IMR-90 (cell line): ENCODE data around the gene LUZP1. TPM values are rescaled to one million over a fixed set of nuclear protein-coding genes. Genes with fewer than 3 reads are reported as not detected.

Experiments used
- ATAC-seq: fragments of 200-7000 bp; cut with Tn5 transposase; 2 replicates; pipeline ENCODE4 v1.9.1; 2020; ENCODE audit warnings: low read depth, mild to moderate bottlenecking, moderate library complexity
- BruUV-seq: library from RNA; stranded (reverse); fragments of 400-500 nt; replicated peaks from 2 replicates; lab custom pipeline; 2021; lab: Mats Ljungman, UMichigan
- CTCF ChIA-PET: fragments of 300-600 bp; formaldehyde crosslinking; extraction: SDS; loops from one replicate; lab custom pipeline; 2021; ENCODE audit warnings: antibody characterized with exemption; lab: Yijun Ruan, JAX
- POLR2A ChIA-PET: fragments of 300-600 bp; sonication (Branson Sonifier 250); formaldehyde crosslinking; loops from one replicate; lab custom pipeline; 2022; ENCODE audit warnings: antibody characterized with exemption; ENCODE audit not compliant: unreplicated experiment; lab: Charles Lee
- DNase-seq: peaks from one replicate; pipeline ENCODE4 v3.0.0; 2013
- H2AFZ ChIP-seq: replicated peaks from 2 replicates; pipeline ENCODE3; 2013; ENCODE audit warnings: low read length, mild to moderate bottlenecking; ENCODE audit not compliant: poor library complexity
- H2AK5ac ChIP-seq: 2 replicates; pipeline ENCODE4 v1.6.1; 2013; ENCODE audit warnings: low read depth, low read length, inconsistent platforms
- H2AK9ac ChIP-seq: replicated peaks from 2 replicates; pipeline ENCODE3; 2013; ENCODE audit warnings: mild to moderate bottlenecking, low read depth, low read length, moderate library complexity; ENCODE audit not compliant: poor library complexity
- H2BK120ac ChIP-seq: 2 replicates; pipeline ENCODE4 v1.6.1; 2013; ENCODE audit warnings: low read depth, low read length, inconsistent platforms
- H2BK15ac ChIP-seq: 3 replicates; pipeline ENCODE4 v1.6.1; 2013; ENCODE audit warnings: low read depth, low read length, inconsistent platforms
- H2BK20ac ChIP-seq: 2 replicates; pipeline ENCODE4 v1.6.1; 2013; ENCODE audit warnings: low read depth, mild to moderate bottlenecking, inconsistent platforms, low read length, moderate library complexity
- H2BK5ac ChIP-seq: 2 replicates; pipeline ENCODE4 v1.6.1; 2013; ENCODE audit warnings: mild to moderate bottlenecking, low read depth, low read length, inconsistent platforms; ENCODE audit not compliant: poor library complexity, severe bottlenecking
- H3K14ac ChIP-seq: replicated peaks from 2 replicates; pipeline ENCODE4 v1.6.1; 2013; ENCODE audit warnings: low read depth, low read length, inconsistent platforms
- H3K18ac ChIP-seq: 2 replicates; pipeline ENCODE4 v1.6.1; 2013; ENCODE audit warnings: low read depth, low read length, control low read depth
- H3K23ac ChIP-seq: 2 replicates; pipeline ENCODE4 v1.6.1; 2013; ENCODE audit warnings: low read depth, low read length, inconsistent platforms
- H3K27ac ChIP-seq: 2 replicates; pipeline ENCODE4 v1.5.1; 2013; ENCODE audit warnings: mild to moderate bottlenecking, control low read depth, low read length; ENCODE audit not compliant: insufficient read depth
- H3K27me3 ChIP-seq: 2 replicates; pipeline ENCODE4 v1.6.1; 2013; ENCODE audit warnings: low read length; ENCODE audit not compliant: control insufficient read depth, insufficient read depth
- H3K36me3 ChIP-seq: 2 replicates; pipeline ENCODE4 v1.6.1; 2013; ENCODE audit warnings: low read length, mixed read lengths; ENCODE audit not compliant: control insufficient read depth, insufficient read depth
- H3K4ac ChIP-seq: 2 replicates; pipeline ENCODE4 v1.6.1; 2013; ENCODE audit warnings: low read depth, low read length, inconsistent platforms
- H3K4me1 ChIP-seq: 2 replicates; pipeline ENCODE4 v1.6.1; 2013; ENCODE audit warnings: low read length, mixed read lengths; ENCODE audit not compliant: control insufficient read depth, insufficient read depth
- H3K4me2 ChIP-seq: 2 replicates; pipeline ENCODE4 v1.6.1; 2013; ENCODE audit warnings: low read depth, mild to moderate bottlenecking, control low read depth, low read length, moderate library complexity
- H3K4me3 ChIP-seq: 2 replicates; pipeline ENCODE4 v1.5.1; 2013; ENCODE audit warnings: low read depth, mild to moderate bottlenecking, control low read depth, low read length, moderate library complexity; ENCODE audit not compliant: insufficient read depth
- H3K56ac ChIP-seq: 2 replicates; pipeline ENCODE4 v1.6.1; 2013; ENCODE audit warnings: low read length, inconsistent platforms; ENCODE audit not compliant: insufficient read depth; ENCODE audit errors: extremely low read depth
- H3K79me1 ChIP-seq, 2 experiments: 2 replicates each; pipeline ENCODE4 v1.6.1; 2013; ENCODE audit warnings: low read length in 2 of 2, inconsistent platforms in 1 of 2, low read depth in 1 of 2
- H3K9ac ChIP-seq: 2 replicates; pipeline ENCODE4 v1.6.1; 2013; ENCODE audit warnings: low read depth, low read length, control low read depth
- H3K9me1 ChIP-seq: 2 replicates; pipeline ENCODE4 v1.6.1; 2013; ENCODE audit warnings: low read length, inconsistent platforms; ENCODE audit not compliant: insufficient read depth
- H3K9me3 ChIP-seq: 2 replicates; pipeline ENCODE4 v1.6.1; 2013; ENCODE audit warnings: low read length; ENCODE audit not compliant: control insufficient read depth, insufficient read depth
- H4K20me1 ChIP-seq: 2 replicates; pipeline ENCODE4 v1.6.1; 2013; ENCODE audit warnings: low read length, inconsistent platforms; ENCODE audit not compliant: insufficient read depth
- H4K5ac ChIP-seq: 2 replicates; pipeline ENCODE4 v1.6.1; 2013; ENCODE audit warnings: mild to moderate bottlenecking, low read depth, low read length, control low read depth
- H4K8ac ChIP-seq, 2 experiments: 2 replicates each; pipeline ENCODE4 v1.6.1; 2013; ENCODE audit warnings: low read depth in 2 of 2, low read length in 2 of 2, control low read depth in 1 of 2, inconsistent platforms in 1 of 2
- H4K91ac ChIP-seq: 2 replicates; pipeline ENCODE4 v1.6.1; 2013; ENCODE audit warnings: low read depth, low read length, inconsistent platforms; ENCODE audit not compliant: insufficient read depth
- BHLHE40 ChIP-seq: fragments of 150-350 bp; IDR thresholded peaks from 2 replicates; pipeline ENCODE4 v1.6.1; 2016; ENCODE audit warnings: mild to moderate bottlenecking, low read depth, low read length
- CEBPB ChIP-seq: IDR thresholded peaks from 2 replicates; pipeline ENCODE4 v1.6.1; 2012; ENCODE audit warnings: low read depth, low read length, improper control_type of control experiment
- CHD1 ChIP-seq: IDR thresholded peaks from 2 replicates; pipeline ENCODE4 v1.6.1; 2012; ENCODE audit warnings: low read depth, low read length, improper control_type of control experiment
- CTCF ChIP-seq: conservative IDR thresholded peaks from 2 replicates; pipeline ENCODE4 v1.5.1; 2012; ENCODE audit warnings: mild to moderate bottlenecking, low read depth, low read length, improper control_type of control experiment
- ELK1 ChIP-seq: fragments of 150-350 bp; IDR thresholded peaks from 2 replicates; pipeline ENCODE4 v1.6.1; 2016; ENCODE audit warnings: low read depth, mild to moderate bottlenecking, low read length, moderate library complexity, borderline replicate concordance
- FOS ChIP-seq: fragments of 150-350 bp; IDR thresholded peaks from 2 replicates; pipeline ENCODE4 v1.6.1; 2016; ENCODE audit warnings: low read depth, low read length
- MAFK ChIP-seq: IDR thresholded peaks from 2 replicates; pipeline ENCODE4 v1.6.1; 2012; ENCODE audit warnings: low read depth, low read length, improper control_type of control experiment
- MAZ ChIP-seq: IDR thresholded peaks from 2 replicates; pipeline ENCODE4 v1.6.1; 2012; ENCODE audit warnings: low read depth, mild to moderate bottlenecking, low read length, improper control_type of control experiment, moderate library complexity, borderline replicate concordance
- MXI1 ChIP-seq: IDR thresholded peaks from 2 replicates; pipeline ENCODE4 v1.6.1; 2012; ENCODE audit warnings: low read depth, mild to moderate bottlenecking, low read length, moderate library complexity, borderline replicate concordance
- NFE2L2 ChIP-seq: fragments of 150-350 bp; IDR thresholded peaks from 2 replicates; pipeline ENCODE4 v1.6.1; 2016; ENCODE audit warnings: low read depth, mild to moderate bottlenecking, low read length
- POLR2A ChIP-seq: IDR thresholded peaks from 2 replicates; pipeline ENCODE4 v1.6.1; 2012; ENCODE audit warnings: mild to moderate bottlenecking, low read depth, low read length
- RAD21 ChIP-seq: IDR thresholded peaks from 2 replicates; pipeline ENCODE4 v1.6.1; 2012; ENCODE audit warnings: low read length, improper control_type of control experiment
- RCOR1 ChIP-seq: IDR thresholded peaks from 2 replicates; pipeline ENCODE4 v1.6.1; 2012; ENCODE audit warnings: mild to moderate bottlenecking, low read length, improper control_type of control experiment; ENCODE audit not compliant: insufficient replicate concordance
- RFX5 ChIP-seq: IDR thresholded peaks from 2 replicates; pipeline ENCODE4 v1.8.0; 2012; ENCODE audit warnings: low read depth, mild to moderate bottlenecking, low read length, moderate library complexity
- SMC3 ChIP-seq: fragments of 150-350 bp; IDR thresholded peaks from 2 replicates; pipeline ENCODE4 v1.6.1; 2016; ENCODE audit warnings: low read depth, mild to moderate bottlenecking, antibody characterized with exemption, low read length, moderate library complexity
- USF2 ChIP-seq: fragments of 150-350 bp; IDR thresholded peaks from 2 replicates; pipeline ENCODE4 v1.6.1; 2017; ENCODE audit warnings: mild to moderate bottlenecking, antibody characterized with exemption, low read length, low read depth
- WGBS, 2 experiments: methylation state at CpG; one replicate each; pipeline versions ENCODE4 v1.1.5 to v1.1.7; 2013; ENCODE audit warnings: missing lambda C conversion rate in 2 of 2; ENCODE audit not compliant: insufficient read length in 1 of 2; ENCODE audit errors: extremely low coverage in 2 of 2; 5-methylcytosine and 5-hydroxymethylcytosine counted together
- dilution Hi-C: fragments of 300-500 bp; cut with HindIII; formaldehyde crosslinking; loops from one replicate; pipeline ENCODE4 v1.14.3; 2018; ENCODE audit warnings: low sequenced_read_pairs; ENCODE audit not compliant: unreplicated experiment
- in situ Hi-C: fragments of 300-500 bp; cut with MboI; formaldehyde crosslinking; loops from 3 replicates; pipeline ENCODE4 v1.14.3; 2019; ENCODE audit warnings: low sequenced_read_pairs, inconsistent platforms, mixed read lengths
- intact Hi-C: fragments of 100-400 bp; cut with micrococcal nuclease; formaldehyde crosslinking; loops from 2 replicates; pipeline ENCODE4 v1.10.0; 2022
- polyA plus RNA-seq, 3 experiments: library from polyadenylated mRNA; depleted of rRNA; stranded (reverse); fragments of >200 nt; gene quantifications; 2 replicates each; pipeline ENCODE4 v1.2.3, GENCODE V29; 2012; ENCODE audit warnings: low replicate concordance in 1 of 3
- total RNA-seq: library from RNA; depleted of rRNA; stranded (reverse); fragments of >200 nt; gene quantifications from 2 replicates; pipeline ENCODE4 v1.2.3, GENCODE V29; 2012

Gene LUZP1
- total and polyA plus RNA-seq, 2 of the 4 experiments (the other 2 are of a cell fraction): 13.1 to 31.7 TPM

GRCh38 chr1:23185381-23185780 lies 16.7 kb upstream of the LUZP1 start:
- Histone ChIP-seq H3K27me3 (no peaks in the 10 kb centered on the region), H2AK5ac (peak overlapping the region; percentile 70), H3K56ac (no peak overlapping the region), H4K20me1 (no peaks in the 10 kb centered on the region), H4K8ac (no peak overlapping the region), H3K4me1 (0 out of 2 replicates have a peak, but pooled peaks cover 4% of the 10 kb centered on the region), H2BK20ac (peak overlapping the region; percentile 62; the same call in 1 of the 2 replicates), H2BK5ac (no peak overlapping the region), H2BK120ac (peak overlapping the region; percentile 27), H3K9me1 (no peaks in the 10 kb centered on the region), H3K14ac (no peak overlapping the region), H3K36me3 (no peaks in the 10 kb centered on the region), H3K27ac (no peak overlapping the region), H3K79me1 (no peaks in the 10 kb centered on the region), H4K91ac (no peak overlapping the region), H3K4me3 (no peak overlapping the region), H2AK9ac (no peak overlapping the region), H3K9me3 (no peaks in the 10 kb centered on the region), H3K4me2 (no peak overlapping the region), H3K23ac (no peak overlapping the region), H3K18ac (no peak overlapping the region), H3K9ac (no peak overlapping the region), H2AFZ (no peak overlapping the region), H4K5ac (no peak overlapping the region), H2BK15ac (no peak overlapping the region), H3K4ac (peak overlapping the region; percentile 67; the same call in 1 of the 2 replicates)
- POLR2A ChIA-PET: no interaction called here
- TF ChIP-seq RFX5: no peak
- no peak for TF ChIP-seq CHD1
- no peak for TF ChIP-seq MAFK
- no peak for TF ChIP-seq MAZ
- TF ChIP-seq CEBPB: no peak
- TF ChIP-seq POLR2A: no peak
- no peak for TF ChIP-seq RAD21
- no peak for TF ChIP-seq RCOR1
- no peak for TF ChIP-seq MXI1
- no peak for TF ChIP-seq BHLHE40
- TF ChIP-seq FOS: no peak
- TF ChIP-seq SMC3: no peak
- TF ChIP-seq CTCF: no peak
- TF ChIP-seq ELK1: no peak
- TF ChIP-seq NFE2L2: no peak
- no peak for TF ChIP-seq USF2
- in situ Hi-C loops: loop anchor here (5.0 kb wide), 2 partner anchors 88 to 208 kb away; no protein-coding TSS in a partner anchor
- no TSS peak for BruUV-seq
- CTCF ChIA-PET: interaction anchor here (0.6 to 3.7 kb wide), 13 partner anchors 9 to 210 kb away, joined by 3 to 32 read pairs (median 5); no protein-coding TSS in a partner anchor
- no peak for ATAC-seq
- intact Hi-C loops: loop anchor here (10.0 kb wide), 1 partner anchor 349 kb away; the partner anchor contains the start of gene E2F2
- no CpG with 5 or more reads among the region's 4 CpGs for WGBS, 2 experiments
- dilution Hi-C loops: no loop called here
- DNase-seq: no peak
